ENCODE data around the gene KLF6. TPM values are rescaled to one million over a fixed set of nuclear protein-coding genes. Genes with fewer than 3 reads are reported as not detected.

Gene KLF6
- total RNA-seq, 1 donor from 2014 or later: 99.1 TPM

- H3K27ac Mint-ChIP-seq: no peak overlapping the region
- H3K4me1 Mint-ChIP-seq: peaks cover 31% of the 10 kb centered on the region
- no peaks in the 10 kb centered on the region for H3K9me3 Mint-ChIP-seq
- H3K4me3 Mint-ChIP-seq: no peak overlapping the region
- H3K36me3 Mint-ChIP-seq: no peaks in the 10 kb centered on the region
- no peak for TF ChIP-seq CTCF (IDR thresholded peaks at IDR 0.05; ENCODE audit: unreplicated experiment)
- DNase-seq (ENCODE audit: low spot score in 2 of 2, unreplicated experiment in 2 of 2): no peak
- no peaks in the 10 kb centered on the region for H3K27me3 Mint-ChIP-seq (ENCODE audit: low read depth)
Measured at GRCh38 chr10:3745521-3745920, 39.5 kb downstream of the KLF6 start.

- no peaks in the 10 kb centered on the region for H3K27me3 Mint-ChIP-seq (ENCODE audit: low read depth)
- peaks cover 2% of the 10 kb centered on the region for H3K4me1 Mint-ChIP-seq
- H3K36me3 Mint-ChIP-seq: no peaks in the 10 kb centered on the region
- DNase-seq (ENCODE audit: low spot score in 2 of 2, unreplicated experiment in 2 of 2): no peak
- no peaks in the 10 kb centered on the region for H3K9me3 Mint-ChIP-seq
- H3K27ac Mint-ChIP-seq: no peak overlapping the region
- no peak overlapping the region for H3K4me3 Mint-ChIP-seq
- TF ChIP-seq CTCF (IDR thresholded peaks at IDR 0.05; ENCODE audit: unreplicated experiment): no peak
Measured at GRCh38 chr10:3741688-3742461, 43.1 kb downstream of the KLF6 start.

GRCh38 chr10:3740157-3740871, 44.7 kb downstream of the KLF6 start:
- DNase-seq (ENCODE audit: low spot score in 2 of 2, unreplicated experiment in 2 of 2): no peak
- Mint-ChIP-seq H3K9me3 (no peaks in the 10 kb centered on the region), H3K36me3 (no peaks in the 10 kb centered on the region), H3K4me1 (peaks cover 2% of the 10 kb centered on the region), H3K4me3 (no peak overlapping the region), H3K27me3 (ENCODE audit: low read depth) (no peaks in the 10 kb centered on the region), H3K27ac (no peak overlapping the region)
- no peak for TF ChIP-seq CTCF (IDR thresholded peaks at IDR 0.05; ENCODE audit: unreplicated experiment)

GRCh38 chr10:3738855-3739350, 46.1 kb downstream of the KLF6 start:
- Mint-ChIP-seq H3K36me3 (no peaks in the 10 kb centered on the region), H3K27me3 (ENCODE audit: low read depth) (no peaks in the 10 kb centered on the region), H3K27ac (no peak overlapping the region), H3K9me3 (no peaks in the 10 kb centered on the region), H3K4me1 (peaks cover 2% of the 10 kb centered on the region), H3K4me3 (no peak overlapping the region)
- DNase-seq (ENCODE audit: low spot score in 2 of 2, unreplicated experiment in 2 of 2): no peak
- TF ChIP-seq CTCF (IDR thresholded peaks at IDR 0.05; ENCODE audit: unreplicated experiment): no peak

GRCh38 chr10:3737864-3738263, 47.1 kb downstream of the KLF6 start:
- Mint-ChIP-seq H3K27ac (no peak overlapping the region), H3K9me3 (no peaks in the 10 kb centered on the region), H3K4me3 (no peak overlapping the region), H3K36me3 (no peaks in the 10 kb centered on the region), H3K27me3 (ENCODE audit: low read depth) (no peaks in the 10 kb centered on the region), H3K4me1 (peaks cover 2% of the 10 kb centered on the region)
- TF ChIP-seq CTCF (IDR thresholded peaks at IDR 0.05; ENCODE audit: unreplicated experiment): no peak
- DNase-seq (ENCODE audit: low spot score in 2 of 2, unreplicated experiment in 2 of 2): no peak
